Osteoblast (primary cell): ENCODE data around the gene EPHA10. TPM values are rescaled to one million over a fixed set of nuclear protein-coding genes. Genes with fewer than 3 reads are reported as not detected.

Source experiments
- DNase-seq: peaks from one replicate; pipeline ENCODE4 v3.0.0; 2011; ENCODE audit warnings: low spot score, mixed read lengths; ENCODE audit not compliant: insufficient read length; ENCODE audit errors: missing footprints
- H2AFZ ChIP-seq: 2 replicates; pipeline ENCODE4 v1.6.0; 2011; ENCODE audit warnings: mild to moderate bottlenecking, low read length
- H3K27ac ChIP-seq: 2 replicates; pipeline ENCODE4 v1.5.1; 2011; ENCODE audit warnings: mild to moderate bottlenecking, low read depth, low read length, moderate library complexity
- H3K27me3 ChIP-seq: 2 replicates; pipeline ENCODE4 v1.6.0; 2012; ENCODE audit warnings: mild to moderate bottlenecking, control low read depth, inconsistent platforms, low read length, moderate library complexity; ENCODE audit not compliant: insufficient read depth
- H3K36me3 ChIP-seq: 2 replicates; pipeline ENCODE4 v1.5.1; 2011; ENCODE audit warnings: mild to moderate bottlenecking, low read length, control low read depth, moderate library complexity; ENCODE audit not compliant: insufficient read depth
- H3K4me1 ChIP-seq: 2 replicates; pipeline ENCODE4 v1.5.1; 2011; ENCODE audit warnings: mild to moderate bottlenecking, low read length, control low read depth, moderate library complexity; ENCODE audit not compliant: insufficient read depth
- H3K4me2 ChIP-seq: 2 replicates; pipeline ENCODE4 v1.6.0; 2011; ENCODE audit warnings: mild to moderate bottlenecking, low read length; ENCODE audit not compliant: insufficient read depth
- H3K4me3 ChIP-seq: fragments of 200-600 bp; sonication (generic); 3 replicates; pipeline ENCODE4 v1.5.1; 2012; ENCODE audit warnings: mild to moderate bottlenecking, low read length, inconsistent platforms; ENCODE audit not compliant: insufficient read depth
- H3K79me2 ChIP-seq: 2 replicates; pipeline ENCODE4 v1.6.0; 2012; ENCODE audit warnings: mild to moderate bottlenecking, low read length, control low read depth, inconsistent platforms; ENCODE audit not compliant: insufficient read depth
- H3K9me3 ChIP-seq: 2 replicates; pipeline ENCODE4 v1.5.1; 2011; ENCODE audit warnings: low read depth, low read length, control low read depth
- H4K20me1 ChIP-seq: 2 replicates; pipeline ENCODE4 v1.6.0; 2012; ENCODE audit warnings: mild to moderate bottlenecking, low read length, control low read depth; ENCODE audit not compliant: insufficient read depth
- CTCF ChIP-seq: IDR thresholded peaks from 2 replicates; pipeline ENCODE4 v1.5.1; 2011; ENCODE audit warnings: mild to moderate bottlenecking, low read depth, low read length, moderate library complexity; ENCODE audit errors: extremely low read depth
- total RNA-seq: library from RNA; depleted of rRNA; stranded (reverse); fragments of >200 nt; gene quantifications from 2 replicates; pipeline ENCODE4 v1.2.3, GENCODE V29; 2012

EPHA10 gene
- total RNA-seq, 1 donor: not detected

- DNase-seq: no peak
- H3K27ac ChIP-seq: no peak overlapping the region
- H2AFZ ChIP-seq: no peak overlapping the region
- peaks cover 3% of the 10 kb centered on the region for H4K20me1 ChIP-seq
- no peak overlapping the region for H3K4me3 ChIP-seq
- no peak for TF ChIP-seq CTCF
- no peaks in the 10 kb centered on the region for H3K9me3 ChIP-seq
- no peak overlapping the region for H3K4me2 ChIP-seq
- no peaks in the 10 kb centered on the region for H3K4me1 ChIP-seq
- peaks cover 31% of the 10 kb centered on the region for H3K36me3 ChIP-seq
- H3K27me3 ChIP-seq: no peaks in the 10 kb centered on the region
- H3K79me2 ChIP-seq: no peaks in the 10 kb centered on the region
These were observed 84.0 kb downstream of the EPHA10 start for GRCh38 chr1:37680933-37681332.

- no peak overlapping the region for H2AFZ ChIP-seq
- TF ChIP-seq CTCF: no peak
- no peak overlapping the region for H3K27ac ChIP-seq
- H3K4me2 ChIP-seq: no peak overlapping the region
- DNase-seq: no peak
- peaks cover 10% of the 10 kb centered on the region for H3K27me3 ChIP-seq
- no peaks in the 10 kb centered on the region for H3K4me1 ChIP-seq
- H3K9me3 ChIP-seq: no peaks in the 10 kb centered on the region
- H3K79me2 ChIP-seq: no peaks in the 10 kb centered on the region
- peaks cover 2% of the 10 kb centered on the region for H4K20me1 ChIP-seq
- no peak overlapping the region for H3K4me3 ChIP-seq
- peaks cover 10% of the 10 kb centered on the region for H3K36me3 ChIP-seq
These were observed 87.1 kb downstream of the EPHA10 start for GRCh38 chr1:37677808-37678207.

- Histone ChIP-seq H3K9me3 (no peaks in the 10 kb centered on the region), H3K79me2 (no peaks in the 10 kb centered on the region), H3K27ac (no peak overlapping the region), H2AFZ (no peak overlapping the region), H3K4me3 (no peak overlapping the region), H3K4me1 (no peaks in the 10 kb centered on the region), H3K36me3 (peaks cover 5% of the 10 kb centered on the region), H3K27me3 (peaks cover 16% of the 10 kb centered on the region), H4K20me1 (peaks cover 2% of the 10 kb centered on the region), H3K4me2 (no peak overlapping the region)
- TF ChIP-seq CTCF: no peak
- no peak for DNase-seq
These were observed 87.8 kb downstream of the EPHA10 start for GRCh38 chr1:37677143-37677439.

- Histone ChIP-seq H3K4me3 (no peak overlapping the region), H3K9me3 (no peaks in the 10 kb centered on the region), H3K4me1 (no peaks in the 10 kb centered on the region), H3K27ac (no peak overlapping the region), H2AFZ (no peak overlapping the region), H3K79me2 (no peaks in the 10 kb centered on the region), H3K36me3 (no peaks in the 10 kb centered on the region), H4K20me1 (peaks cover 2% of the 10 kb centered on the region), H3K4me2 (no peak overlapping the region), H3K27me3 (peaks cover 16% of the 10 kb centered on the region)
- TF ChIP-seq CTCF: no peak
- DNase-seq: no peak
These were observed 88.4 kb downstream of the EPHA10 start for GRCh38 chr1:37676281-37677142.
